SK-N-SH treated with all-trans-retinoic acid at 6 μM for 48 hours (cell line): ENCODE data around the gene MTMR3.

ENCODE experiments used
- ATAC-seq: fragments of 200-7000 bp; cut with Tn5 transposase; 3 replicates; pipeline ENCODE4 v1.9.1; 2020; ENCODE audit warnings: mild to moderate bottlenecking, moderate library complexity
- ESRRG ChIP-seq: fragments of 250-450 bp; sonication (Bioruptor Pico); IDR thresholded peaks from 2 replicates; pipeline ENCODE4 v1.6.1; 2021; ENCODE audit warnings: mild to moderate bottlenecking
- GLIS3 ChIP-seq: fragments of 250-450 bp; sonication (Bioruptor Pico); IDR thresholded peaks from 2 replicates; pipeline ENCODE4 v1.5.0; 2020; ENCODE audit warnings: mild to moderate bottlenecking, moderate library complexity
- OSR1 ChIP-seq: fragments of 250-450 bp; sonication (Bioruptor Pico); IDR thresholded peaks from 2 replicates; pipeline ENCODE4 v1.8.0; 2022; ENCODE audit warnings: moderate library complexity, mild to moderate bottlenecking, inconsistent platforms
- RARB ChIP-seq: fragments of 250-450 bp; sonication (Bioruptor Pico); IDR thresholded peaks from 2 replicates; pipeline ENCODE4 v1.8.0; 2021; ENCODE audit warnings: mild to moderate bottlenecking, moderate library complexity
- SNAI2 ChIP-seq: fragments of 250-450 bp; sonication (Bioruptor Pico); IDR thresholded peaks from 2 replicates; pipeline ENCODE4 v1.5.0; 2020; ENCODE audit warnings: mild to moderate bottlenecking, moderate library complexity
- TCF4 ChIP-seq: fragments of 250-450 bp; sonication (Bioruptor Pico); IDR thresholded peaks from 2 replicates; pipeline ENCODE4 v1.8.0; 2021; ENCODE audit warnings: mild to moderate bottlenecking, moderate library complexity, borderline replicate concordance
- ZC3H10 ChIP-seq: fragments of 250-450 bp; sonication (Bioruptor Pico); IDR thresholded peaks from 2 replicates; pipeline ENCODE4 v1.5.1; 2021; ENCODE audit warnings: mild to moderate bottlenecking, moderate library complexity
- ZFP3 ChIP-seq: fragments of 250-450 bp; sonication (Bioruptor Pico); IDR thresholded peaks from 2 replicates; pipeline ENCODE4 v1.5.0; 2020; ENCODE audit warnings: mild to moderate bottlenecking, moderate library complexity
- ZNF565 ChIP-seq: fragments of 450-650 bp; formaldehyde crosslinking; conservative IDR thresholded peaks from 2 replicates; pipeline ENCODE4 v1.5.0; 2020; ENCODE audit warnings: low read depth, mild to moderate bottlenecking, moderate library complexity
- ZNF8 ChIP-seq: fragments of 450-650 bp; formaldehyde crosslinking; IDR thresholded peaks from 2 replicates; pipeline ENCODE4 v1.5.0; 2020; ENCODE audit warnings: mild to moderate bottlenecking, moderate library complexity
- TF ChIP-seq, protein P1 (sequence below): fragments of 250-450 bp; sonication (Bioruptor Pico); IDR thresholded peaks from 2 replicates; pipeline ENCODE4 v1.8.0; 2021; ENCODE audit warnings: low read depth, mild to moderate bottlenecking, moderate library complexity, borderline replicate concordance
- TF ChIP-seq, protein P2 (sequence below): fragments of 250-450 bp; sonication (Bioruptor Pico); IDR thresholded peaks from 2 replicates; pipeline ENCODE4 v1.5.0; 2020; ENCODE audit warnings: mild to moderate bottlenecking, moderate library complexity
- TF ChIP-seq, protein P3 (sequence below): fragments of 250-450 bp; sonication (Bioruptor Pico); IDR thresholded peaks from 2 replicates; pipeline ENCODE4 v1.8.0; 2020; ENCODE audit warnings: mild to moderate bottlenecking, moderate library complexity, borderline replicate concordance
- TF ChIP-seq, protein P4 (sequence below): fragments of 250-450 bp; sonication (Bioruptor Pico); IDR thresholded peaks from 2 replicates; pipeline ENCODE4 v1.5.1; 2021; ENCODE audit warnings: mild to moderate bottlenecking, moderate library complexity
- TF ChIP-seq, protein P5 (sequence below): fragments of 250-450 bp; sonication (Bioruptor Pico); IDR thresholded peaks from 2 replicates; pipeline ENCODE4 v1.5.1; 2020; ENCODE audit warnings: low read depth, mild to moderate bottlenecking, moderate library complexity

The MTMR3 gene

DNA sequence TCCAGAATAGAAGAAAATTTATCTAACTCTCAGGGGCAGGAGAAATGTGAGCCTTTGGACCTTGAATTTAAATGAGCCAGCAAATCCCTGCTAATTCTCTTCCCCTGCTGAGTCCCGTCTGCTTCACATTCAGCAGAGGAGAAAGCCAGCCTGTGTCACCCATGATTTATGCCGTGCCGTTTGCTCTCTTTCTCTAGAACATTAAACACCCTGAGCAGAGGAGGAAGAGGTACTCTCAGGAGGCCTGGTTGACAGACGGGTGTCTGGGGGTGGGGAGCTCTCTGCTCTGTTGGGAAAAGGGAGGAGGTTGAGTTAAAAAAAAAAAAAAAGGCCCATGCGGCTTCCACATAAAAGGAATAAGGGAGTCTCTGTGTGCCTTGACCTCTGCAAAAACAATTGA lies 11.3 kb upstream of the MTMR3 start (continued):
- TF ChIP-seq GLIS3 (CRISPR knock-in tag) (no peak), OSR1 (no peak)
- TF ChIP-seq, all 23 proteins: peak for 0

DNA sequence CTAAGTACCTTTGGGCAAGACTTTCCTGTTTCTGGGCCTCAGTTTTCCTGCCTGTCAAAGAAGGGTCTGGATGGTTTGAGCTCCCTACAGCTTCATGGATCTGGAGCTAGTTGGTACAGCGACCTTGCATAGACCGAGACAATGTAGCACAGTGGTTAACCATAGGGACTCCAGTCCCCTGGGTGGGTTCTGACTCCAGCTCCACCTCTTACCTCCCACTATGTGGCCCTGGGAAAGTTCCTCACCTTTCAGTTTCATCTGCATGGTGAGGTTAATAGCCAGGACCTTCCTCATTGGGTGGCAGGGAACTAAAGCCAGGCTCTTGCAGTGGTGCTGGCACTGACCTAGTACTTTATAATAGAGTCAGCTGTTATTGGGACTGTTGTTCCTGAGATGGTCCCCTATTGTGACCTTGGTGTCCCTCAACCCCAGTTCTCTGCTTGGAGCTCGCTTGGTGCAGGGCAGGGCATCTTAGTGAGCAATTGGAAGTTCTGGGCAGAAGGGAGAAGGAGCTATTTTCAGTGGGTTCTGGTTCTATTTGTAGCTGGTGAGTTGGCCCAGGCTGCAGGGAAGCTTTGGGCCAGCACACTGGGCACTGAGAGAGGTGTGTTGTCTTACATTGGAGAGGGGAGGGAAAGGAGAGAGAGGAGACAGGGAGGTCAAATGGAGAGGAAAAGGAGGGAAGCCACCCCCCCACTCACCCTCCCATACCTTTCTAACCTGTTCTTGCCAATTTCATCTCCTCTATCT lies 10.7 kb upstream of the MTMR3 start:
- TF ChIP-seq RARB (CRISPR knock-in tag) (no peak), ZFP3 (no peak), ZNF565 (CRISPR knock-in tag) (no peak), ZC3H10 (no peak), SNAI2 (no peak), TCF4 (CRISPR knock-in tag) (no peak), ESRRG (CRISPR knock-in tag) (no peak), GLIS3 (CRISPR knock-in tag) (no peak), ZNF8 (no peak)
- TF ChIP-seq, protein P1, sequence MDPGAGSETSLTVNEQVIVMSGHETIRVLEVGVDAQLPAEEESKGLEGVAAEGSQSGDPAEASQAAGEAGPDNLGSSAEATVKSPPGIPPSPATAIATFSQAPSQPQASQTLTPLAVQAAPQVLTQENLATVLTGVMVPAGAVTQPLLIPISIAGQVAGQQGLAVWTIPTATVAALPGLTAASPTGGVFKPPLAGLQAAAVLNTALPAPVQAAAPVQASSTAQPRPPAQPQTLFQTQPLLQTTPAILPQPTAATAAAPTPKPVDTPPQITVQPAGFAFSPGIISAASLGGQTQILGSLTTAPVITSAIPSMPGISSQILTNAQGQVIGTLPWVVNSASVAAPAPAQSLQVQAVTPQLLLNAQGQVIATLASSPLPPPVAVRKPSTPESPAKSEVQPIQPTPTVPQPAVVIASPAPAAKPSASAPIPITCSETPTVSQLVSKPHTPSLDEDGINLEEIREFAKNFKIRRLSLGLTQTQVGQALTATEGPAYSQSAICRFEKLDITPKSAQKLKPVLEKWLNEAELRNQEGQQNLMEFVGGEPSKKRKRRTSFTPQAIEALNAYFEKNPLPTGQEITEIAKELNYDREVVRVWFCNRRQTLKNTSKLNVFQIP (CRISPR knock-in tag) = no peak
- TF ChIP-seq, protein P2, sequence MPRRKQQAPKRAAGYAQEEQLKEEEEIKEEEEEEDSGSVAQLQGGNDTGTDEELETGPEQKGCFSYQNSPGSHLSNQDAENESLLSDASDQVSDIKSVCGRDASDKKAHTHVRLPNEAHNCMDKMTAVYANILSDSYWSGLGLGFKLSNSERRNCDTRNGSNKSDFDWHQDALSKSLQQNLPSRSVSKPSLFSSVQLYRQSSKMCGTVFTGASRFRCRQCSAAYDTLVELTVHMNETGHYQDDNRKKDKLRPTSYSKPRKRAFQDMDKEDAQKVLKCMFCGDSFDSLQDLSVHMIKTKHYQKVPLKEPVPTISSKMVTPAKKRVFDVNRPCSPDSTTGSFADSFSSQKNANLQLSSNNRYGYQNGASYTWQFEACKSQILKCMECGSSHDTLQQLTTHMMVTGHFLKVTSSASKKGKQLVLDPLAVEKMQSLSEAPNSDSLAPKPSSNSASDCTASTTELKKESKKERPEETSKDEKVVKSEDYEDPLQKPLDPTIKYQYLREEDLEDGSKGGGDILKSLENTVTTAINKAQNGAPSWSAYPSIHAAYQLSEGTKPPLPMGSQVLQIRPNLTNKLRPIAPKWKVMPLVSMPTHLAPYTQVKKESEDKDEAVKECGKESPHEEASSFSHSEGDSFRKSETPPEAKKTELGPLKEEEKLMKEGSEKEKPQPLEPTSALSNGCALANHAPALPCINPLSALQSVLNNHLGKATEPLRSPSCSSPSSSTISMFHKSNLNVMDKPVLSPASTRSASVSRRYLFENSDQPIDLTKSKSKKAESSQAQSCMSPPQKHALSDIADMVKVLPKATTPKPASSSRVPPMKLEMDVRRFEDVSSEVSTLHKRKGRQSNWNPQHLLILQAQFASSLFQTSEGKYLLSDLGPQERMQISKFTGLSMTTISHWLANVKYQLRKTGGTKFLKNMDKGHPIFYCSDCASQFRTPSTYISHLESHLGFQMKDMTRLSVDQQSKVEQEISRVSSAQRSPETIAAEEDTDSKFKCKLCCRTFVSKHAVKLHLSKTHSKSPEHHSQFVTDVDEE (CRISPR knock-in tag) = no peak
- TF ChIP-seq, protein P3, sequence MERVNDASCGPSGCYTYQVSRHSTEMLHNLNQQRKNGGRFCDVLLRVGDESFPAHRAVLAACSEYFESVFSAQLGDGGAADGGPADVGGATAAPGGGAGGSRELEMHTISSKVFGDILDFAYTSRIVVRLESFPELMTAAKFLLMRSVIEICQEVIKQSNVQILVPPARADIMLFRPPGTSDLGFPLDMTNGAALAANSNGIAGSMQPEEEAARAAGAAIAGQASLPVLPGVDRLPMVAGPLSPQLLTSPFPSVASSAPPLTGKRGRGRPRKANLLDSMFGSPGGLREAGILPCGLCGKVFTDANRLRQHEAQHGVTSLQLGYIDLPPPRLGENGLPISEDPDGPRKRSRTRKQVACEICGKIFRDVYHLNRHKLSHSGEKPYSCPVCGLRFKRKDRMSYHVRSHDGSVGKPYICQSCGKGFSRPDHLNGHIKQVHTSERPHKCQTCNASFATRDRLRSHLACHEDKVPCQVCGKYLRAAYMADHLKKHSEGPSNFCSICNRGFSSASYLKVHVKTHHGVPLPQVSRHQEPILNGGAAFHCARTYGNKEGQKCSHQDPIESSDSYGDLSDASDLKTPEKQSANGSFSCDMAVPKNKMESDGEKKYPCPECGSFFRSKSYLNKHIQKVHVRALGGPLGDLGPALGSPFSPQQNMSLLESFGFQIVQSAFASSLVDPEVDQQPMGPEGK = no peak
- TF ChIP-seq, protein P4, sequence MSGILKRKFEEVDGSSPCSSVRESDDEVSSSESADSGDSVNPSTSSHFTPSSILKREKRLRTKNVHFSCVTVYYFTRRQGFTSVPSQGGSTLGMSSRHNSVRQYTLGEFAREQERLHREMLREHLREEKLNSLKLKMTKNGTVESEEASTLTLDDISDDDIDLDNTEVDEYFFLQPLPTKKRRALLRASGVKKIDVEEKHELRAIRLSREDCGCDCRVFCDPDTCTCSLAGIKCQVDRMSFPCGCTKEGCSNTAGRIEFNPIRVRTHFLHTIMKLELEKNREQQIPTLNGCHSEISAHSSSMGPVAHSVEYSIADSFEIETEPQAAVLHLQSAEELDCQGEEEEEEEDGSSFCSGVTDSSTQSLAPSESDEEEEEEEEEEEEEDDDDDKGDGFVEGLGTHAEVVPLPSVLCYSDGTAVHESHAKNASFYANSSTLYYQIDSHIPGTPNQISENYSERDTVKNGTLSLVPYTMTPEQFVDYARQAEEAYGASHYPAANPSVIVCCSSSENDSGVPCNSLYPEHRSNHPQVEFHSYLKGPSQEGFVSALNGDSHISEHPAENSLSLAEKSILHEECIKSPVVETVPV (CRISPR knock-in tag) = no peak
- TF ChIP-seq, protein P5, sequence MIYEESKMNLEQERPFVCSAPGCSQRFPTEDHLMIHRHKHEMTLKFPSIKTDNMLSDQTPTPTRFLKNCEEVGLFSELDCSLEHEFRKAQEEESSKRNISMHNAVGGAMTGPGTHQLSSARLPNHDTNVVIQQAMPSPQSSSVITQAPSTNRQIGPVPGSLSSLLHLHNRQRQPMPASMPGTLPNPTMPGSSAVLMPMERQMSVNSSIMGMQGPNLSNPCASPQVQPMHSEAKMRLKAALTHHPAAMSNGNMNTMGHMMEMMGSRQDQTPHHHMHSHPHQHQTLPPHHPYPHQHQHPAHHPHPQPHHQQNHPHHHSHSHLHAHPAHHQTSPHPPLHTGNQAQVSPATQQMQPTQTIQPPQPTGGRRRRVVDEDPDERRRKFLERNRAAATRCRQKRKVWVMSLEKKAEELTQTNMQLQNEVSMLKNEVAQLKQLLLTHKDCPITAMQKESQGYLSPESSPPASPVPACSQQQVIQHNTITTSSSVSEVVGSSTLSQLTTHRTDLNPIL (CRISPR knock-in tag) = no peak
- no peak for ATAC-seq

DNA sequence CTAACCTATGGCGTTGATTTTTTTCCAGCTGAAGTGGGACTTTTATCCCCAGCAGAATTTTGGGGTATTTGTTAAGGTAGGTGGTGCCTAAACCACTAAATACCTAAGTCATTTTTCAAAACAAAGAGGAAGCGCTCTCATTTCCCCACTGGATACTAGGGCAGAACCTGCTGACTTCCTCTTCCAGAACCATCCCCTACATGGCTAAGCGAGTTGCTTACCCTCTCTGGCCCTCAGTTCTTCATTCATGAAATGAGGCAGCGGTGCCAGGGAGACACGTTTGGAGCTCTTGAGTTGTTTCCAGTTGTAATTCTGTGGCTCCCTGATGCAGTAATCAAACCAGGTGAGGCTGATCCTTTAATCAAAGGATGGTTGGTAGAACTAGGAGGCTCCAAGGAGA lies 10.0 kb upstream of the MTMR3 start:
- TF ChIP-seq, protein P4 (CRISPR knock-in tag) = no peak
- TF ChIP-seq, protein P1 (CRISPR knock-in tag) = no peak
- TF ChIP-seq, all 23 proteins: peak for 0
- ATAC-seq = no peak
